ENCODE results near the gene HOOK2. TPM values are rescaled to one million over a fixed set of nuclear protein-coding genes. Genes with fewer than 3 reads are reported as not detected.
A peak's percentile ranks its signal among the peaks of the same experiment; 100 is the strongest.

The HOOK2 gene
- total and polyA plus RNA-seq, 2 of the 13 experiments (the other 11 are each of a cell fraction or from before 2014, with no cell fraction given): 9.2 to 12.9 TPM

GRCh38 chr19:12723381-12723640, 52.0 kb downstream of the HOOK2 start:
- DNase-seq (ENCODE audit: low spot score): no peak
- BruUV-seq (replicated peaks): no TSS peak

GRCh38 chr19:12722566-12723380, 52.6 kb downstream of the HOOK2 start:
- whole genome bisulfite sequencing (ENCODE audit: low lambda C conversion rate): 1% methylated on average over 32 of the region's 32 CpGs
- TF ChIP-seq, protein P1, sequence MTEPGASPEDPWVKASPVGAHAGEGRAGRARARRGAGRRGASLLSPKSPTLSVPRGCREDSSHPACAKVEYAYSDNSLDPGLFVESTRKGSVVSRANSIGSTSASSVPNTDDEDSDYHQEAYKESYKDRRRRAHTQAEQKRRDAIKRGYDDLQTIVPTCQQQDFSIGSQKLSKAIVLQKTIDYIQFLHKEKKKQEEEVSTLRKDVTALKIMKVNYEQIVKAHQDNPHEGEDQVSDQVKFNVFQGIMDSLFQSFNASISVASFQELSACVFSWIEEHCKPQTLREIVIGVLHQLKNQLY (CRISPR knock-in tag; IDR thresholded peaks at IDR 0.05): peak; percentile 83; the same call in 1 of the 2 replicates
- TF ChIP-seq RFX1 (IDR thresholded peaks at IDR 0.05) (no peak), ZNF770 (CRISPR knock-in tag; IDR thresholded peaks at IDR 0.05) (peak; percentile 41; the same call in 1 of the 2 replicates), MAFK (conservative IDR thresholded peaks at IDR 0.05 in 1 of 2, IDR thresholded peaks at IDR 0.05 in 1 of 2; ENCODE audit: low read length in 2 of 2) (peak in 1 of 2 experiments; percentile 25; a peak in 2 of 4 replicates), CC2D1A (CRISPR knock-in tag; IDR thresholded peaks at IDR 0.05) (no peak), U2AF2 (IDR thresholded peaks at IDR 0.05; ENCODE audit: low read depth, low read length) (peak; percentile 94)
- TF ChIP-seq, protein P2, sequence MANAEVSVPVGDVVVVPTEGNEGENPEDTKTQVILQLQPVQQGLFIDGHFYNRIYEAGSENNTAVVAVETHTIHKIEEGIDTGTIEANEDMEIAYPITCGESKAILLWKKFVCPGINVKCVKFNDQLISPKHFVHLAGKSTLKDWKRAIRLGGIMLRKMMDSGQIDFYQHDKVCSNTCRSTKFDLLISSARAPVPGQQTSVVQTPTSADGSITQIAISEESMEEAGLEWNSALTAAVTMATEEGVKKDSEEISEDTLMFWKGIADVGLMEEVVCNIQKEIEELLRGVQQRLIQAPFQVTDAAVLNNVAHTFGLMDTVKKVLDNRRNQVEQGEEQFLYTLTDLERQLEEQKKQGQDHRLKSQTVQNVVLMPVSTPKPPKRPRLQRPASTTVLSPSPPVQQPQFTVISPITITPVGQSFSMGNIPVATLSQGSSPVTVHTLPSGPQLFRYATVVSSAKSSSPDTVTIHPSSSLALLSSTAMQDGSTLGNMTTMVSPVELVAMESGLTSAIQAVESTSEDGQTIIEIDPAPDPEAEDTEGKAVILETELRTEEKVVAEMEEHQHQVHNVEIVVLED (CRISPR knock-in tag; IDR thresholded peaks at IDR 0.05; ENCODE audit: borderline replicate concordance): peak; percentile 26; the same call in 1 of the 2 replicates
- TF ChIP-seq, protein P3, sequence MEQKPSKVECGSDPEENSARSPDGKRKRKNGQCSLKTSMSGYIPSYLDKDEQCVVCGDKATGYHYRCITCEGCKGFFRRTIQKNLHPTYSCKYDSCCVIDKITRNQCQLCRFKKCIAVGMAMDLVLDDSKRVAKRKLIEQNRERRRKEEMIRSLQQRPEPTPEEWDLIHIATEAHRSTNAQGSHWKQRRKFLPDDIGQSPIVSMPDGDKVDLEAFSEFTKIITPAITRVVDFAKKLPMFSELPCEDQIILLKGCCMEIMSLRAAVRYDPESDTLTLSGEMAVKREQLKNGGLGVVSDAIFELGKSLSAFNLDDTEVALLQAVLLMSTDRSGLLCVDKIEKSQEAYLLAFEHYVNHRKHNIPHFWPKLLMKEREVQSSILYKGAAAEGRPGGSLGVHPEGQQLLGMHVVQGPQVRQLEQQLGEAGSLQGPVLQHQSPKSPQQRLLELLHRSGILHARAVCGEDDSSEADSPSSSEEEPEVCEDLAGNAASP (CRISPR knock-in tag; IDR thresholded peaks at IDR 0.05; ENCODE audit: borderline replicate concordance): peak; percentile 36; the same call in 1 of the 2 replicates

More at GRCh38 chr19:12723381-12723640, 52.0 kb downstream of the HOOK2 start:
- no peaks in the 10 kb centered on the region for H4K20me1 ChIP-seq (ENCODE audit: insufficient read depth, low read length)
- intact Hi-C loops (cut with micrococcal nuclease; ENCODE audit: unreplicated experiment) (no loop called here), in situ Hi-C loops (cut with HindIII; ENCODE audit: extremely low pct_ligation_motif_present, low pct_unique_long_range_greater_than_20kb) (no loop called here)
- peak overlapping the region; percentile 67 to 93 (median 92) for H3K4me3 ChIP-seq (replicated peaks in 1 of 3; ENCODE audit: insufficient read depth in 1 of 3, low read depth in 2 of 3, low read length in 3 of 3)
- TF ChIP-seq HES4 (CRISPR knock-in tag; IDR thresholded peaks at IDR 0.05; ENCODE audit: borderline replicate concordance): 0 out of 2 replicates have a peak, but pooled peaks have one; percentile 24
- no peak for TF ChIP-seq ZNF7 (CRISPR knock-in tag; IDR thresholded peaks at IDR 0.05)
- TF ChIP-seq ZNF629 (CRISPR knock-in tag; conservative IDR thresholded peaks at IDR 0.05): peak; percentile 91
- 0 out of 2 replicates have a peak, but pooled peaks have one; percentile 5 for TF ChIP-seq ZNF709 (CRISPR knock-in tag; IDR thresholded peaks at IDR 0.05)
- FAIRE-seq: peak; percentile 44
- H3K9ac ChIP-seq (ENCODE audit: insufficient read depth, low read depth, low read length): peak overlapping the region; percentile 87
- ChIA-PET CTCF (ENCODE audit: low intra/inter-chr PET ratio, low total read pairs) (no interaction called here), POLR2A (interaction anchor here (0.8 to 4.8 kb wide), 10 partner anchors 10 to 210 kb away, joined by 3 to 51 read pairs (median 7); partner anchors contain the start of genes FARSA, FBXW9, GET3 and JUNB)
- 2% methylated on average over 7 of the region's 7 CpGs for WGBS (ENCODE audit: low lambda C conversion rate)
- ATAC-seq: no peak
- peaks cover 2 to 11% of the 10 kb centered on the region in 2 experiments for H3K36me3 ChIP-seq (replicated peaks in 1 of 2; ENCODE audit: control insufficient read depth in 1 of 2, insufficient read depth in 2 of 2, low read length in 2 of 2)
- H2AFZ ChIP-seq (ENCODE audit: low read length): peak overlapping the region; percentile 78
- H3K79me2 ChIP-seq (ENCODE audit: insufficient read depth, low read length): peaks cover 53% of the 10 kb centered on the region
- H3K27ac ChIP-seq (ENCODE audit: extremely low read length, insufficient read depth, low read length): peak overlapping the region; percentile 77
- no peaks in the 10 kb centered on the region; a peak in 1 of 5 replicates for H3K27me3 ChIP-seq (ENCODE audit: control insufficient read depth in 1 of 2, insufficient read depth in 2 of 2, low read length in 2 of 2)
- H3K4me2 ChIP-seq (ENCODE audit: low read depth, low read length): peak overlapping the region; percentile 98
- H3K4me1 ChIP-seq (ENCODE audit: insufficient read depth, low read length): peaks cover 20% of the 10 kb centered on the region
- H3K9me3 ChIP-seq (ENCODE audit: low read length): no peaks in the 10 kb centered on the region

More at GRCh38 chr19:12722566-12723380, 52.6 kb downstream of the HOOK2 start:
- peak overlapping the region; percentile 78 for H2AFZ ChIP-seq (ENCODE audit: low read length)
- peak overlapping the region; percentile 77 for H3K27ac ChIP-seq (ENCODE audit: extremely low read length, insufficient read depth, low read length)
- DNase-seq (ENCODE audit: low spot score) (peak; percentile 99), FAIRE-seq (peak; percentile 97), ATAC-seq (peak; percentile 75)
- BruUV-seq (replicated peaks): TSS peak; percentile 98
- H3K36me3 ChIP-seq (replicated peaks in 1 of 2; ENCODE audit: control insufficient read depth in 1 of 2, insufficient read depth in 2 of 2, low read length in 2 of 2): peaks cover 2 to 13% of the 10 kb centered on the region in 2 experiments
- H3K9ac ChIP-seq (ENCODE audit: insufficient read depth, low read depth, low read length): peak overlapping the region; percentile 87
- in situ Hi-C loops (cut with HindIII; ENCODE audit: extremely low pct_ligation_motif_present, low pct_unique_long_range_greater_than_20kb) (no loop called here), intact Hi-C loops (cut with micrococcal nuclease; ENCODE audit: unreplicated experiment) (loop anchor here (1.0 kb wide), 1 partner anchor 15 kb away; the partner anchor contains the start of gene GET3)
- H3K4me2 ChIP-seq (ENCODE audit: low read depth, low read length): peak overlapping the region; percentile 98
- no peaks in the 10 kb centered on the region for H3K9me3 ChIP-seq (ENCODE audit: low read length)
- ChIA-PET CTCF (ENCODE audit: low intra/inter-chr PET ratio, low total read pairs) (no interaction called here), POLR2A (interaction anchor here (0.6 to 4.8 kb wide), 14 partner anchors 10 to 211 kb away, joined by 3 to 51 read pairs (median 4); partner anchors contain the start of genes FARSA, FBXW9, GET3 and JUNB)
- peak overlapping the region; percentile 92 to 96 (median 93) for H3K4me3 ChIP-seq (replicated peaks in 1 of 3; ENCODE audit: insufficient read depth in 1 of 3, low read depth in 2 of 3, low read length in 3 of 3)
- peaks cover 20% of the 10 kb centered on the region for H3K4me1 ChIP-seq (ENCODE audit: insufficient read depth, low read length)
- peaks cover 54% of the 10 kb centered on the region for H3K79me2 ChIP-seq (ENCODE audit: insufficient read depth, low read length)
- no peaks in the 10 kb centered on the region; a peak in 1 of 5 replicates for H3K27me3 ChIP-seq (ENCODE audit: control insufficient read depth in 1 of 2, insufficient read depth in 2 of 2, low read length in 2 of 2)
- H4K20me1 ChIP-seq (ENCODE audit: insufficient read depth, low read length): no peaks in the 10 kb centered on the region

Measured in HepG2 (cell line).